PFSK-1 (cell line): ENCODE measurements around the gene KLHL17.

Source experiments
- FOXP2 ChIP-seq: optimal IDR thresholded peaks from 2 replicates; pipeline ENCODE3; 2011; ENCODE audit warnings: borderline replicate concordance, control low read depth, inconsistent platforms; ENCODE audit not compliant: insufficient read depth; ENCODE audit errors: extremely low read length, extremely low read depth
- POLR2AphosphoS5 ChIP-seq: IDR thresholded peaks from 2 replicates; pipeline ENCODE4 v1.6.1; 2012; ENCODE audit warnings: low read depth, mild to moderate bottlenecking, control low read depth, low read length, moderate library complexity
- SIN3A ChIP-seq: IDR thresholded peaks from 2 replicates; pipeline ENCODE4 v1.6.1; 2012; ENCODE audit warnings: mild to moderate bottlenecking, low read length, moderate library complexity, borderline replicate concordance; ENCODE audit not compliant: insufficient read depth
- TAF1 ChIP-seq: IDR thresholded peaks from 2 replicates; pipeline ENCODE4 v1.6.1; 2012; ENCODE audit warnings: low read length, control low read depth, borderline replicate concordance; ENCODE audit not compliant: insufficient read depth
- TF ChIP-seq, protein P1 (sequence below), 2 experiments: IDR thresholded peaks; 2 replicates each; pipeline versions ENCODE4 v1.6.1 to v1.8.0; 2011 to 2012; ENCODE audit warnings: low read depth in 2 of 2, low read length in 2 of 2, control low read depth in 1 of 2, inconsistent platforms in 1 of 2, mild to moderate bottlenecking in 1 of 2, moderate library complexity in 1 of 2; ENCODE audit not compliant: insufficient read depth in 1 of 2

DNA sequence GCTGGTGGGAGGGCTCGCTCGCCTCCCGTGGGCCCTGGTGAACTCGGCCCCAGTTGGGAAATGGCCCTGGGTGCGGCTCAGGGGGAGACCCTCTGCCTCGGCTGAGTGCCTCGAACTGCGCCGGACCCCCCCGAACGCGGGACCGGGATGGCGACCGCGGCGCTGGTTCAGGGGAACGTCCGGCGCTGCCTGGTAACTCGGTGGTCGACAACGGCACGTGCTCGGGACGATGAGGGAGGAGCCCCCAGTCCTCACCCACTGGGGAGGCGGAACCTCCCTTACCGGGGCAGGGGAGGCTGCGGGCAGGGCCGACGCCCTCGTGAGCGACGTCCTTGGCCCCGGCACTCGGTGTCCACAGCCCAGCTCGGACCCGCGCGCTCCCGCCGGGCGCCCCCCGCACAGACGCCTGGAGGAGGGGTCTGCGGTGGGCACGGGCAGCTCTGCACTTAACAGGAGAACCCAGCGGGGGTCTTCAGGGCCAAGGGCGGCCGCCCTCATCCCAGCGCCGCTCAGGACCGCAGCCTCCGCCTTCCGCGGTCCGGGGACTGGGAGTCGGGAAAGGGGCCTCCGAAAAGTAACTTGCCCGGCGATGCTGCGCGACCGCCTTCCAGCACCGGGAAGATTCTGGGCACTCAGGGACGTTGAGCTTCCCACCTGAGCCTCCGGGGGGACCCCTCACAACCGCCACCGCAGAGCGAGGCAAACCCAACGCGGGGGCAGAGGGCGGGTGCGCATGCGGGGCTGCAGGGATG, 37.8 kb downstream of the KLHL17 start:
- TF ChIP-seq POLR2AphosphoS5 (no peak), TAF1 (no peak), FOXP2 (no peak), SIN3A (no peak)
- TF ChIP-seq, protein P1, sequence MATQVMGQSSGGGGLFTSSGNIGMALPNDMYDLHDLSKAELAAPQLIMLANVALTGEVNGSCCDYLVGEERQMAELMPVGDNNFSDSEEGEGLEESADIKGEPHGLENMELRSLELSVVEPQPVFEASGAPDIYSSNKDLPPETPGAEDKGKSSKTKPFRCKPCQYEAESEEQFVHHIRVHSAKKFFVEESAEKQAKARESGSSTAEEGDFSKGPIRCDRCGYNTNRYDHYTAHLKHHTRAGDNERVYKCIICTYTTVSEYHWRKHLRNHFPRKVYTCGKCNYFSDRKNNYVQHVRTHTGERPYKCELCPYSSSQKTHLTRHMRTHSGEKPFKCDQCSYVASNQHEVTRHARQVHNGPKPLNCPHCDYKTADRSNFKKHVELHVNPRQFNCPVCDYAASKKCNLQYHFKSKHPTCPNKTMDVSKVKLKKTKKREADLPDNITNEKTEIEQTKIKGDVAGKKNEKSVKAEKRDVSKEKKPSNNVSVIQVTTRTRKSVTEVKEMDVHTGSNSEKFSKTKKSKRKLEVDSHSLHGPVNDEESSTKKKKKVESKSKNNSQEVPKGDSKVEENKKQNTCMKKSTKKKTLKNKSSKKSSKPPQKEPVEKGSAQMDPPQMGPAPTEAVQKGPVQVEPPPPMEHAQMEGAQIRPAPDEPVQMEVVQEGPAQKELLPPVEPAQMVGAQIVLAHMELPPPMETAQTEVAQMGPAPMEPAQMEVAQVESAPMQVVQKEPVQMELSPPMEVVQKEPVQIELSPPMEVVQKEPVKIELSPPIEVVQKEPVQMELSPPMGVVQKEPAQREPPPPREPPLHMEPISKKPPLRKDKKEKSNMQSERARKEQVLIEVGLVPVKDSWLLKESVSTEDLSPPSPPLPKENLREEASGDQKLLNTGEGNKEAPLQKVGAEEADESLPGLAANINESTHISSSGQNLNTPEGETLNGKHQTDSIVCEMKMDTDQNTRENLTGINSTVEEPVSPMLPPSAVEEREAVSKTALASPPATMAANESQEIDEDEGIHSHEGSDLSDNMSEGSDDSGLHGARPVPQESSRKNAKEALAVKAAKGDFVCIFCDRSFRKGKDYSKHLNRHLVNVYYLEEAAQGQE (IDR thresholded peaks at IDR 0.05; ENCODE audit: insufficient read depth in 1 of 2, low read depth in 2 of 2, low read length in 2 of 2), result no peak
